GM19395 (cell line): ENCODE data around the gene SHROOM1.
"Not testable (repeated sequence)": the region's sequence is repeated elsewhere in the genome, so short reads cannot be mapped to it uniquely, and the experiment has no call there.

Experiments
- ATAC-seq: cut with Tn5 transposase; IDR thresholded peaks from one replicate; pipeline ENCODE4 v1.9.1; 2021; ENCODE audit warnings: mild to moderate bottlenecking, moderate library complexity; ENCODE audit not compliant: unreplicated experiment

SHROOM1 gene

GRCh38 chr5:132808448-132808847 is 22.0 kb downstream of the SHROOM1 start:
- ATAC-seq, result no peak

- no peak for ATAC-seq
These were observed 23.1 kb downstream of the SHROOM1 start for GRCh38 chr5:132807163-132807838.

GRCh38 chr5:132806804-132807162 is 23.7 kb downstream of the SHROOM1 start:
- ATAC-seq, result not testable (repeated sequence)

- not testable (repeated sequence) for ATAC-seq
These were observed 24.6 kb downstream of the SHROOM1 start for GRCh38 chr5:132805872-132806271.

- ATAC-seq, result not testable (repeated sequence)
These were observed 26.2 kb downstream of the SHROOM1 start for GRCh38 chr5:132804219-132804618.

- ATAC-seq, result not testable (repeated sequence)
These were observed 27.8 kb downstream of the SHROOM1 start for GRCh38 chr5:132802685-132803066.

GRCh38 chr5:132802044-132802684 is 28.3 kb downstream of the SHROOM1 start:
- ATAC-seq, result no peak

- no peak for ATAC-seq
These were observed 29.9 kb downstream of the SHROOM1 start for GRCh38 chr5:132800545-132800944.

GRCh38 chr5:132799392-132799791 is 31.1 kb downstream of the SHROOM1 start:
- no peak for ATAC-seq

- no peak for ATAC-seq
These were observed 32.8 kb downstream of the SHROOM1 start for GRCh38 chr5:132797651-132798050.

GRCh38 chr5:132791026-132791425 is 39.4 kb downstream of the SHROOM1 start:
- no peak for ATAC-seq

- no peak for ATAC-seq
These were observed 40.1 kb downstream of the SHROOM1 start for GRCh38 chr5:132790201-132790865.

- no peak for ATAC-seq
These were observed 41.2 kb downstream of the SHROOM1 start for GRCh38 chr5:132788990-132789886.

GRCh38 chr5:132788508-132788907 is 41.9 kb downstream of the SHROOM1 start:
- ATAC-seq, result no peak

GRCh38 chr5:132787076-132787475 is 43.4 kb downstream of the SHROOM1 start:
- no peak for ATAC-seq

GRCh38 chr5:132785864-132786263 is 44.6 kb downstream of the SHROOM1 start:
- ATAC-seq, result no peak

- no peak for ATAC-seq
These were observed 45.1 kb downstream of the SHROOM1 start for GRCh38 chr5:132785365-132785764.

- ATAC-seq, result no peak
These were observed 48.3 kb downstream of the SHROOM1 start for GRCh38 chr5:132782101-132782500.

GRCh38 chr5:132781029-132781428 is 49.4 kb downstream of the SHROOM1 start:
- no peak for ATAC-seq

- no peak for ATAC-seq
These were observed 49.9 kb downstream of the SHROOM1 start for GRCh38 chr5:132780577-132780976.

- ATAC-seq, result no peak
These were observed 50.5 kb downstream of the SHROOM1 start for GRCh38 chr5:132779961-132780360.
